ENCODE measurements around the gene EIF4G3.

GRCh38 chr1:20882837-20883236 lies 293.9 kb downstream of the EIF4G3 start:
- TF ChIP-seq, protein P1, sequence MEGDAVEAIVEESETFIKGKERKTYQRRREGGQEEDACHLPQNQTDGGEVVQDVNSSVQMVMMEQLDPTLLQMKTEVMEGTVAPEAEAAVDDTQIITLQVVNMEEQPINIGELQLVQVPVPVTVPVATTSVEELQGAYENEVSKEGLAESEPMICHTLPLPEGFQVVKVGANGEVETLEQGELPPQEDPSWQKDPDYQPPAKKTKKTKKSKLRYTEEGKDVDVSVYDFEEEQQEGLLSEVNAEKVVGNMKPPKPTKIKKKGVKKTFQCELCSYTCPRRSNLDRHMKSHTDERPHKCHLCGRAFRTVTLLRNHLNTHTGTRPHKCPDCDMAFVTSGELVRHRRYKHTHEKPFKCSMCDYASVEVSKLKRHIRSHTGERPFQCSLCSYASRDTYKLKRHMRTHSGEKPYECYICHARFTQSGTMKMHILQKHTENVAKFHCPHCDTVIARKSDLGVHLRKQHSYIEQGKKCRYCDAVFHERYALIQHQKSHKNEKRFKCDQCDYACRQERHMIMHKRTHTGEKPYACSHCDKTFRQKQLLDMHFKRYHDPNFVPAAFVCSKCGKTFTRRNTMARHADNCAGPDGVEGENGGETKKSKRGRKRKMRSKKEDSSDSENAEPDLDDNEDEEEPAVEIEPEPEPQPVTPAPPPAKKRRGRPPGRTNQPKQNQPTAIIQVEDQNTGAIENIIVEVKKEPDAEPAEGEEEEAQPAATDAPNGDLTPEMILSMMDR (IDR thresholded peaks at IDR 0.05; ENCODE audit: low read depth, low read length, poor library complexity, severe bottlenecking), result no peak
- TF ChIP-seq EZH2phosphoT487 (IDR thresholded peaks at IDR 0.05; ENCODE audit: borderline replicate concordance, low read length), result no peak
